Measurements from ENCODE around the gene AKIRIN1. TPM values are rescaled to one million over a fixed set of nuclear protein-coding genes. Genes with fewer than 3 reads are reported as not detected.
A peak's percentile ranks its signal among the peaks of the same experiment; 100 is the strongest.
"Not testable (repeated sequence)": the region's sequence is repeated elsewhere in the genome, so short reads cannot be mapped to it uniquely, and the experiment has no call there.

The AKIRIN1 gene
- total RNA-seq, 1 experiment from 2014 or later: 70.7 TPM

GRCh38 chr1:38994196-38994595 lies 3.1 kb downstream of the AKIRIN1 start:
- DNase-seq (ENCODE audit: low spot score): no peak

DNA sequence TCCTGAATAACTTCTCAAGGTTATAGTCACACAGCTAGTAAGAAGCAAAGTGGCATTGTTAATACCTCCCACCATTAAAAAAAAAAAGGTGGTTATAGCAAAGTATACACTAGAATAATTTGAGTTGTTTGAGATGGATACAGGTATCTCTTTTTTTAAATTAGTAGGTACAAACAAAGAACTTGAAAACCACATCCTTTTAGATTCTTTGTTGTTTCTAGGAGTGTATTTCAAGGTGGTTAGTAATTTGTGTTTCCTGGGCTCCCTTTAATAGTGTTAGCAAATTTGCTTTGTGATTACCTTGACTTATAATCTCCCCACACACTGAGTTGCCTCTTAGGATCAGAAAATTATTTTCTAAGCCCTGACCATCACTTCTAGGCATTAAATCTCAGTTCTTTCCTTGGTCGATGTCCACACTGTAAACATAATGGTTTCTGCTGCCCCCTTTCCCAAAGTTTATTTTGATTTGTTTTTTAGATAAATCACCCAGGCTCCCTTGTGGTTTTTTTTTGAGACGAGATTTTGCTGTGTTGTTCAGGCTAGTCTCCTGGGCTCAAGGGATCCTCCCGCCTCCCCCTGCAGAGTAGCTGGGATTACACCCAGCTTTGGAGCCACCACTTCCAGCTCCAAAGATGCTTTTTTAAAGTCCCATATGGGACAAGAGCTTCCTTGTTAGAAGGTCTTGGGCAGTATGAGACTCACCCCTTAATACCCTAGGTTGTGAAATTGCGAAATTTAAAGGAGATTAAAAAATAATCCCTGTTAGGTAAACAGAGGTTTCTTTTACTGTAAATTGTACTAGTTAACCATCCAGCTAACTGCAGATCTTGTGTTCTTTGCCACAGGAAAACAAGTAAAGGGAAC lies 6.2 kb downstream of the AKIRIN1 start:
- no peak for DNase-seq (ENCODE audit: low spot score)

- DNase-seq (ENCODE audit: low spot score): no peak
Measured at GRCh38 chr1:38997901-38998190, 6.8 kb downstream of the AKIRIN1 start.

DNA sequence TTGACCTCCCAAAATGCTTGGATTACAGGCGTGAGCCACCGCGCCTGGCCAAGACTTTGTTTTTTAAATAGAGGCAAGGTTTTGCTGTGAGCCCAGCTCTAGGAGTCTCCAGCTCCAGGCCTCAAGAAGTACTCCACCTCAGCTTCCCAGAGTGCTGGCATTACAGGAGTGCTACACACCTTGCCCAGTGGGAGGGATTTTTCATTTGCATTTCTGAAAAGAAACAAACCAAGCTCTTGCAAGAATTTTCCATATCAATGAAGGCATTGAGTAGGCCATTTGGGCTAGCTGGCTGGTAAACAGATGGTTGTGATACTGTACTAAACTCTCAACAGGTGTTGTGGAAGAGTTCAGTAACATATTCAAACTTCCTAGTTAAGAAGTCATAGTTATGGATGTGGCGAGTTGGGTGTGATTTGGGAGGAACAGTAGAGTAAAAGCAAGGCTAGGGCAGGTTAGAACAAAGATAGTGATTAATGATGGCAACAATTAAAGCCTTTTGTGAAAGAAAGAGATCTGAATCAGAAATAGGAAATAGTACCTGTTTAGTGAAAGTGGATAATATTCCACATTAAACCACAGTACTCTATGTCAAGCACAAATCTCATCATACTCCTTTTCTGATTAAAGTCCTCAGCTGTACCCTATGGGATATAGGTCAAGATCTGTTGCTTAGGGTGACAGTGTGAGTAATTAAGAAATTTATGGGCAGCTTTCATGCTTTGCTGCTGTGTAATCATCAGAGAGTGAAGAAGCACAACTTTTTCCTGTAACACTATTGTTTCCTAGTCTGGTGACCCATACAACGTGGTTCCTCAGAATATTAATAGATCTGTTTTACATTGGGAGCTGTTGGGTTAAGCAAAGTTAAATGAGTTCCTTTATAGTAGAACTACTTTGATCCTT lies 10.7 kb downstream of the AKIRIN1 start:
- no peak for DNase-seq (ENCODE audit: low spot score)

DNA sequence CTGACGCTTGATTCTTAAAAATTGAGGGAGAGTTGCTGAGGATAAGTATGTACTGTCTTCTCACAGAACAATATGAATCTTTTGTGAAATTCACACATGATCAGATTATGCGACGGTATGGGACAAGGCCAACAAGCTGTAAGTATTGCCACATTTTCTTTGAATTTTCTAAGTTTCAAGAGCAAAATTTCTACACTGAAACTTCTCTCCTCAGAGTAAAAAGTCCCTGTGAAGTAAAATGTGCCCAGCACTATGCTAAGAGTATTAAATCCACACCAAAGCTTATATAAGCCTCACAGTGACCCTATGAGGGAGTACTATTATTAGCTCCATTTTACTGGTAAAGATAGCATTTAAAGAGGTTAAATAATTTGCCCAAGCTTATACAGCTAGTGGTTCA lies 12.2 kb downstream of the AKIRIN1 start:
- no peak for DNase-seq (ENCODE audit: low spot score)

DNA sequence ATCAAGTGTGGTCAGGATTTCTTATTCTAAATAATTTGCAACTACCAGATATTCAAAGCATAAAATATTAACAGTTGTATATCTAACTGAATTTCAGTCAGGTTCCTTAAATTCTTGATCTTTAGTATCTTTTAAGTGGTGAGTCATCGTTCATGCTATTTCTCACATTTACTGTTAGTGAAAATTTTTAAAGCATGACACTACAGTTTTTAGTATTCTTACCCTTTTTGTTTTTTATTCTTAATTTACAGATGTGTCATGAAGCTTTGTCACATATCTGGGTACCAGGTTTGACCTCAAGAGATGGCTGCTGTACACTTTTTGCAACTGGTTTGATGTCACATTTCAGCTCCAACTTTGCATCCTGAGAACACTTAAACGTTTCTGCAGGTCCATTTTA lies 12.7 kb downstream of the AKIRIN1 start:
- no peak for DNase-seq (ENCODE audit: low spot score)

DNA sequence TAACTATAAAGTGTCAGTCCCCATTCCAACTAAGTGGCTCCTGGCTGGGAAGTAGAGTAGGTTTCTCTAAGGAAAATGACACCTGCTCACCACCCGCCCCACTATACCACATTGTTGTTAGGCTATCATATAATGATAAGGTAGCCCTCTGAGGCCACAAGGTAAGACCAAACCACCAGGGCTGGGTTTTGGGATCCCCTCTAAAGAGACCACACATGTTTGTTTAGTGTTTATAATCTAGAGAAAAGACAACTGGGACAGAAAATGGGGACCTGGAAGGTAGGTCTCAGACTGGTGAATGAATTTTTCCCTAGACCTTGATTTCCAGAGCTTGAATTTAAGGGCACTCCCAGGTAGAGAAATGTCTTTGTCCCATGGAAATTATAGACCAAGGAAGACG lies 15.2 kb downstream of the AKIRIN1 start:
- no peak for DNase-seq (ENCODE audit: low spot score)

DNA sequence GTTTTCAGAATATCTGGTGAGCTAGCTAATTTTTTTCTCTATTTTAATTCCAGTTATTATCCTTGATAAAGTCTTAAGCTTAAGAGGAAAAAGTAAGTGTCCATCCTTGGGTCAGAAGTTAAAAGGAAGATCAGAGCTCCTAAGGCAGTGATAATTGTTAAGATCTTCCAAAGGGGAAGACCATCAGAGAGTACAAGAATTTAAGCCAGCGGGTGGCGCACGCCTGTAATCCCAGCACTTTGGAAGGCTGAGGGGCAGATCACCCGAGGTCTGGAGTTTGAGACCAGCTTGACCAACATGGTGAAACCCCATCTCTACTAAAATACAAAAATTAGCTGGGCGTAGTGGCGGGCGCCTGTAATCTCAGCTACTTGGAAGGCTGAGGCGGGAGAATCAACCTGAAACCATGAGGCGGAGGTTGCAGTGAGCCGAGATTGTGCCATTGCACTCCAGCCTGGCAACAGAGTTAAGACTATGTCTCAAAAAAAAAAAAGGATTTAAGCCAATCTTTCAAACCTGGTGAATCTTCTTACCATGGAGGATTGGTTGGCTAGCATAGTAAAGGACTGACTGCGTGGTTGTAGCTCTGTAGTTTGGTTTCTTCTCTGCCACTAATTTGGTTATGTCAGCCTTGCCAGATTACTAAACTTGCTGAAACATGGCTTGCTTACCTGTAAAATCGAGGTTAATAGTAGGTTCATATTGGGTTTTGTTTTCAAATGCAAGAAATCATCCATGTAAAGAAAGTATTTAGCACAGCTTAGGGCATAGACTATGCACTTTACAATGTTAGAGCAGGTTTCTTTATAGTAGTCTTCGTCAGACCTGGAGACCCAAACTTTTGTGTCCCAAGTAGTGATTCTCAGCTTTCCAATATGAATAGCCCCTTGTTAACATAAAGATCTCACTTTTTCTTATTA lies 15.9 kb downstream of the AKIRIN1 start:
- no peak for DNase-seq (ENCODE audit: low spot score)

DNA sequence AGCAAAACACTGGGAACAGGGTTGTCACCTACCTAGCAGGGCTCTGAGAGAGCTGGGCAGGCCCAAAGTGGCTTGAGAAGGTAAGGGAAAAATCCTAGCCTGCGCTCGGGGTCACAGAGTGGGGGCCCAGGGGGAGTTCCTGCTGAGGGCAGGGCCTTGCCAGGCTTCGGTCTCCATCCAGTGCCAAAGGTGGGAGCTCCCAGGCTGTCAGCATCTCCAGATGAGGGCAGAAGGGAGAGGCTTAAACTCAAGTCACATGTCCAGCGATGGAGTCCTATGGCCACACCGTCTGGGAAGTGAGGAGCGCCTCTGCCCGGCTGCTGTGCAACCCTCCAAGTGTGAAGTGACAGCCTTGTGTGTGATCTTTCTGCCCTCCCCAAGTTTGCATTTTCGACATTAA lies 23.9 kb downstream of the AKIRIN1 start:
- DNase-seq (ENCODE audit: low spot score): not testable (repeated sequence)

GRCh38 chr1:39016604-39017171 lies 25.6 kb downstream of the AKIRIN1 start:
- DNase-seq (ENCODE audit: low spot score): peak; percentile 19

DNA sequence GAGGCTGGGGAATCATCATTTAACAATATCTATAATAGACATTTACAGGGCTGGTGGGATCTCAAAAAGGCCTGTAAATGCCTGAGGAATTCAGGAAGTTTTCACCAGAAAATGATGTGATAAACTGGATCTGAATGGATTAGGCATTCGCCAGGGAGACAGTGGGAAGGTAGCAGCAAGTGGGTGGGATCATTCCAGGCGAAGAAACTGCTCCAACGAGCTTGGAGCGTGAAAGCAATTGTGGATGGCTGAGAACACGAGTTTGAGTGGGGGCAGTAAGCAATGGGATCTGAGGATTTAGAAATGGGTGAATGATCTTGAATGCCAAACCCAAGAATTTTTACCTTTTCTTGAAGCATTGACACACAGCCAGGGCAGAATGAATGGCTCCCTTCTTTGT lies 26.2 kb downstream of the AKIRIN1 start:
- DNase-seq (ENCODE audit: low spot score): no peak

GRCh38 chr1:39020494-39020893 lies 29.4 kb downstream of the AKIRIN1 start:
- not testable (repeated sequence) for DNase-seq (ENCODE audit: low spot score)

- DNase-seq (ENCODE audit: low spot score): no peak
Measured at GRCh38 chr1:39021426-39021825, 30.4 kb downstream of the AKIRIN1 start.

DNA sequence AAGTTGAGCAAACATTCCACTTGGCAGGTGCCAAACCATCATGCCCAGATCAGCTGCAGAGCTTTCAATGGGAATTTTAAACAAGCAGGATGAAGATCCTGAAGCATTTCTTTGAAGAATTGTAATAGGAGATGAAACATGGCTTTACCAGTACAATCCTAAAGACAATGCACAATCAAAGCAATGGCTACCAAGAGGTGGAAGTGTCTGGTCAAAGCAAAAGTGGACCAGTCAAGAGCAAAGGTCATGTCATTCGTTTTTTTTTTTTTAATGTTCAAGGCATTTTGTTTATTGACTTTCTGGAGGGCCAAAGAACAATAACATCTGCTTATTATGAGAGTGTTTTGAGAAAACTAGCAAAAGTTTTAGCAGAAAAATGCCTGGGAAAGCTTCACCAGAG lies 32.1 kb downstream of the AKIRIN1 start:
- no peak for DNase-seq (ENCODE audit: low spot score)

DNA sequence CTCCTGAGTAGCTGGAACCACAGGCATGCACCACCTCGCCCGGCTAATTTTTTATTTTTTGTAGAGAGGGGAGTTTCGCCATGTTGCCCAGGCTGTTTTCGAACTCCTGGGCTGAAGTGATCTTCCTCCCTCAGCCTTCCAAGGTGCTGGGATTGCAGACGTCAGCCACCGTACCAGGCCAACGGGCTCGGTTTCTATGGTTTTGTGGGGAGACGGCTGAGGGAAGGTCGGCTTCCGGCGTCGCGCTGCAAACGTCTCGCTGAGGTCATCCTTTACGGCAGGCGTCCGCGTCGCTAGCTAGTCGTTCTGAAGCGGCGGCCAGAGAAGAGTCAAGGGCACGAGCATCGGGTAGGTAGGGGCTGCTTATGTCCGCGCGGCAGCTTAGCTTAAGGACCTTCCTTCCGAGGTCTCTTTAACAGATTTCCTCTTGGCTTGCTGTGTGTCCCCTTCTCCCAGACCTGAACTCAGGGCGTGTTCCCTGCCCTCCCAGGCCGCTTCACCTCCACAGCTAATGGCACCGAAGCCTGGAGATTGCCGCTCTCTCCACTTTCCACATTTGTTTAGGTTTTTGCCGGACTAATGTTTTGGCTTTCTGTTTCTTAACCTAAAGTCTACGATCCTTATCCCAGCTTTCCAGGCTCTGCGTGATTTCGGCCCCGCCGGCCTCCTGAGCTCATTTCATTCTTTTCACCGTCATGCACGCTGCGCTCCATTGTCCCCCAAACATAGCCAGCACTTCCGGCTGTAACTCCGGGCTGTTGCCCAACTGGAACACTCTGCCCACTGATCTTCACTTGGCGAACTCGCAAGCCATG lies 35.2 kb downstream of the AKIRIN1 start, which contains the start of gene NDUFS5:
NDUFS5 (plus strand) TSS at position 300 of the 815 bp plus-strand sequence. CDS start 2,375 bp downstream, outside the sequence.
- peak; percentile 94 for DNase-seq (ENCODE audit: low spot score)

DNA sequence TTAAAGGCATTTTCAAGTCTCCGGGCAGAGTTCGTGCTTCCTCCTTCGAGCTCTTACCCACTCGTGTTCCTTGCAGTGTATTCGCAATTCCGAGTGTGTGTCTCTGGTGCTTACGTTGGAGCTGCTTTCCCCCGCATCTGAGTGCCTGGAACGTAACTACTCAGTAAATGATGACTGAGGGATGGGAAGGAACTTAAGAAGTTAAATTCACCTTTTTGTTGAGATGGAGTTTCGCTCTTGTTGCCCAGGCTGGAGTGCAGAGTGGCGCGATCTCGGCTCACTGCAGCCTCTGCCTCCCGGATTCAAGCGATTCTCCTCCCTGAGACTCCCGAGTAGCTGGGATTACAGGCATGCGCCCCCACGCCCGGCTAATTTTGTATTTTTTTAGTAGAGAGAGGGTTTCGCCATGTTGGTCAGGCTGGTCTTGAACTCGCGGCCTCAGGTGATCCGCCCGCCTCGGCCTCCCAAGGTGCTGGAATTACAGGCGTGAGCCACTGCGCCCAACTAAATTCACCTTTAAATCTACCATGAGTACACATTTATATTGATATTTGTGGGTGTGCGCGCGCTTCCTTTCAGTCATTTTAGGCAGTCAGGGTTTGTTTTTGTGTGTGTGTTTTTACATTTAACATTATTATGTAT lies 35.9 kb downstream of the AKIRIN1 start:
- no peak for DNase-seq (ENCODE audit: low spot score)

- no peak for DNase-seq (ENCODE audit: low spot score)
Measured at GRCh38 chr1:39034114-39034654, 43.1 kb downstream of the AKIRIN1 start.

GRCh38 chr1:39036678-39037077 lies 45.6 kb downstream of the AKIRIN1 start:
- DNase-seq (ENCODE audit: low spot score): no peak

DNA sequence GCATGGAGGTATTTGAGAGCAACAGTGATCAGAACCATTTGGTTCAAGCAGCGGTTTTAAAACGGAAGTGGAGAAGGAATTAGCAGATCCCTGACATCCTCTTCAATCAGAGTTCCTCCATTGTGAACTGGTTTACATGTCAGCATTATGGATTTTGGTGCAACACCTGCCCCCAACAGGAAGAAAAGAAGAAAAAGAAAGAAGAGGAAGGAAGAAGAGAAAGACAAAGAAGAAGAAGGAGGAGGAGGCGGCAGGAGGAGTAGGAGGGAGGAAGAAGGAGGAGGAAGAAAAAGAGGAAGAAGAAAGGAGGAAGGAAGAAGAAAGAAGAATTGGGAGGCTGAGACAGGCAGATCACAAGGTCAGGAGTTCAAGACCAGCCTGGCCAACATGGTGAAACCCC lies 52.4 kb downstream of the AKIRIN1 start:
- DNase-seq (ENCODE audit: low spot score): no peak

DNA sequence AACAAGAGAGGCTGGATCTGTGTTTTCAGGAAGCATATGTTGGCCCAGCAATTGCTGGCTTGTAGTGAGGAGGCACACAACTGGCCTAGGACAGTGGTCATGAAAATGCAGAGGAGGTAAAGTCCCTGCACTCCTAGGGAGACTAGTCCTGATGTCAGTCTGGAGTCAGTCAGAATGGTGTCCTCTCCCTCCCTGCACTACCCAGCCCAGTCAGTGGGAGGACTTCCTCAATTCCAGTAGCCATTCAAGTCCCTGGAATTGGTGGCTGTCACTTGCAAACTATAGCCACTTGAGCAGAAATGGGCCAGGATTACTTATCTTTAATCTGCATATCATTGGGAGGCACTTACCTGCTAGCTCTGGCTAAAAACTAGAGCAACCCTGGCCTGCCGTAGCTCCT lies 53.7 kb downstream of the AKIRIN1 start:
- DNase-seq (ENCODE audit: low spot score): no peak

All from HT-29 (cell line).